DND-41 (cell line): ENCODE results near the gene ACAA1.

Experiments
- EZH2 ChIP-seq: IDR thresholded peaks from 3 replicates; pipeline ENCODE4 v1.6.1; 2012; ENCODE audit warnings: borderline replicate concordance, low read depth, mild to moderate bottlenecking, moderate library complexity, low read length, inconsistent platforms; ENCODE audit not compliant: severe bottlenecking
- TF ChIP-seq, protein P1 (sequence below): IDR thresholded peaks from 2 replicates; pipeline ENCODE4 v1.5.1; 2012; ENCODE audit warnings: borderline replicate concordance, low read length, moderate library complexity, mild to moderate bottlenecking; ENCODE audit not compliant: poor library complexity, severe bottlenecking; ENCODE audit errors: extremely low read depth

DNA sequence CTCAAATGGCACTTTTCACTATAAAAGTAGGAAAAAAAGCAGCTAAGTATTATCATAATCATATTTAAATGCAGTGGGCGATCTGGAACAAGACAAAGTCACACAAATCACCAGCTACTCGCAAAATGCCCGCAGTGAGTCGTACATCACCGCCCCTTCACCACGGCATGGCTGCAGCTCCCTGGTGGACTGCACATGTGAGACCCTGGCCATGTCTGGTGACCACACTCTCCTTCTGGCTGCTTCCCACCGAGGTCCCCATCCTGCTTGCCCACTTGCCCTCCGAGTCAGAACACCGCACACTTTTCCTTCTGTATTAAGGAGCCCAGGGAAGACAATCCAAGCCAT lies 38.6 kb downstream of the ACAA1 start:
- TF ChIP-seq, protein P1, sequence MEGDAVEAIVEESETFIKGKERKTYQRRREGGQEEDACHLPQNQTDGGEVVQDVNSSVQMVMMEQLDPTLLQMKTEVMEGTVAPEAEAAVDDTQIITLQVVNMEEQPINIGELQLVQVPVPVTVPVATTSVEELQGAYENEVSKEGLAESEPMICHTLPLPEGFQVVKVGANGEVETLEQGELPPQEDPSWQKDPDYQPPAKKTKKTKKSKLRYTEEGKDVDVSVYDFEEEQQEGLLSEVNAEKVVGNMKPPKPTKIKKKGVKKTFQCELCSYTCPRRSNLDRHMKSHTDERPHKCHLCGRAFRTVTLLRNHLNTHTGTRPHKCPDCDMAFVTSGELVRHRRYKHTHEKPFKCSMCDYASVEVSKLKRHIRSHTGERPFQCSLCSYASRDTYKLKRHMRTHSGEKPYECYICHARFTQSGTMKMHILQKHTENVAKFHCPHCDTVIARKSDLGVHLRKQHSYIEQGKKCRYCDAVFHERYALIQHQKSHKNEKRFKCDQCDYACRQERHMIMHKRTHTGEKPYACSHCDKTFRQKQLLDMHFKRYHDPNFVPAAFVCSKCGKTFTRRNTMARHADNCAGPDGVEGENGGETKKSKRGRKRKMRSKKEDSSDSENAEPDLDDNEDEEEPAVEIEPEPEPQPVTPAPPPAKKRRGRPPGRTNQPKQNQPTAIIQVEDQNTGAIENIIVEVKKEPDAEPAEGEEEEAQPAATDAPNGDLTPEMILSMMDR, result no peak
- TF ChIP-seq EZH2, result no peak
